Ishikawa (cell line): ENCODE measurements around the gene IVL.

Experiments used
- MAX ChIP-seq: IDR thresholded peaks from 2 replicates; pipeline ENCODE4 v1.6.1; 2012
- REST ChIP-seq: IDR thresholded peaks from 2 replicates; pipeline ENCODE4 v1.6.1; 2012; ENCODE audit warnings: low read depth, mild to moderate bottlenecking
- USF1 ChIP-seq: IDR thresholded peaks from 2 replicates; pipeline ENCODE4 v1.6.1; 2012
- ZBTB7A ChIP-seq: IDR thresholded peaks from 2 replicates; pipeline ENCODE4 v1.6.1; 2012; ENCODE audit warnings: low read depth

GRCh38 chr1:152864443-152864842 lies 43.9 kb upstream of the IVL start:
- TF ChIP-seq MAX (no peak), REST (no peak), ZBTB7A (no peak), USF1 (no peak)
